Stimulated activated CD8-positive, alpha-beta memory T cell treated with anti-CD3 and anti-CD28 coated beads, Interleukin-7, amount 100 ng/mL, for 1 hour (primary cell): Measurements from ENCODE around the gene LRTM2.
"Not testable (repeated sequence)": the region's sequence is repeated elsewhere in the genome, so short reads cannot be mapped to it uniquely, and the experiment has no call there.

Source experiments
- DNase-seq, 2 donors: peaks; one replicate each; pipeline ENCODE4 v3.0.0-alpha.2; 2020; ENCODE audit warnings: low read depth in 2 of 2

The LRTM2 gene

DNA sequence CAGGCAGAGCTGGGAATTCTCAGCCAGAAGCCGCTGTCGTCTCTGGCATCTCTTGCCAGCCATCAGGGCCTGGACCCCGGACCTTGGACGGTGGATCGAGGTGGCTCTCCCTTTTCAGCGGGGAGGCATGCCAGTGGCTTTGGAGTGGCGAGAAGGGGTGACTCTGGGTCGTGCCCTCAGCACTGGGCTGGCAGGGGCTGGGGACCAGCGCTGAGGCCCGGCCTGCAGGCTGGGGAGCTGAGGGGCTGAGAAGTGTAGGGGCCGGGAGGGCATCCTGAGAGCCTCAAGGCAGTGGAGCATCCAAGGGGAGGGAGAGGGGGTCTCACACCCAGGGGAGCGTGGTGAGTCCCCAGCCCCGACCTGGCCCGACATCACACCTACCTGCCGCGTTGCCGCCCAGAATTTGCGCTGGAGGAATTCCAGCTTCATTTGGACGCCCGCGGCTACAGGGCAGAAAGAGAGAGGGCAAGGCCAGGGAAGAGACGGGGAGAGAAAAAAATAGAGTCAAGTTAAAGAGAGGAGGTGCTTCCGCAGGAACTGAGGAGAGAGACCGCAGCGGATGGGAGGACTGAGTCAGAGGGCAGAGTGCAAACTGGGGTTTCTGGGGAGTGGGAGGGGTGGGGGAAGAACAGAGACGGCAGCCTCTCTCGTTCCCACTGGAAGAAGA lies 9.0 kb upstream of the LRTM2 start:
- peak in 1 of 2 donors; percentile 27 for DNase-seq

GRCh38 chr12:1811948-1812291 lies 8.4 kb upstream of the LRTM2 start:
- no peak for DNase-seq

- no peak for DNase-seq
Observed at GRCh38 chr12:1812650-1813302, 7.6 kb upstream of the LRTM2 start.

DNA sequence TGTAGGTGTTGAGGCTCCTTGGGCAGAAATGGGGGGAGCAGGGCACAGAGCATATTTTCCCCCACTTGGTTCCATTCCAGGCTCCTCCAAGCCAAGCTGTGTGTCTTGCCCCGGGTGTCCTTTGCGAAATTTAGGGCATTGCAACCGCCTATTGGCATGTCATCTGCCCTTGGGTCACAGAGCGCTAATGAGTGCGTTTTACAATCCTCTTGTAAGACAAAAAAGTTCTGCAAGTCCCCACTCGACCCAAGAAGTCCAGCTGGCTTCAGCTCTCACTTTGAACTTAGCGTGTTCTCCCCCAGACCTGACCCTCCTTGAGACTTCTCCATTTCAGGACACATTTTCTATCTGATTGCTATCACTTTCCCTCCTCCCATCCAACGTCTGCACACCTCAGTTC lies 6.1 kb upstream of the LRTM2 start:
- no peak for DNase-seq

DNA sequence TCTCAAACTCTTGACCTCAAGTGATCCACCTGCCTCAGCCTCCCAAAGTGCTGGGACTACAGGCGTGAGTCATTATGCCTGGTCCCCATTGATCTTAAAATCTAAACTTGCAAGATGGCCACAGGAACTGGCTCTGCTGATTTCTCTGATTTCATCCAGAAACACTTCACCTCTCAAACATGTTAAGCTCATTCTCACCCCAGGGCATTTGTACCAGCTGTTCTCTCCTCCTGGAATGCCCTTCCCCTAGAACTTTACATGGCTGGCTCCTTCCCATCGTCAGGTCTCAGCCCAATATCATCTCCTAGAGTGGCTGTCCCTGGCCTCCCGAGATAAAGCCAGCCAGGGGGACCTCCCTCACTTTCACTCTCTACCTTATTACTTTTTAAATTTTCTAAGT lies 5.3 kb upstream of the LRTM2 start:
- no peak for DNase-seq

DNA sequence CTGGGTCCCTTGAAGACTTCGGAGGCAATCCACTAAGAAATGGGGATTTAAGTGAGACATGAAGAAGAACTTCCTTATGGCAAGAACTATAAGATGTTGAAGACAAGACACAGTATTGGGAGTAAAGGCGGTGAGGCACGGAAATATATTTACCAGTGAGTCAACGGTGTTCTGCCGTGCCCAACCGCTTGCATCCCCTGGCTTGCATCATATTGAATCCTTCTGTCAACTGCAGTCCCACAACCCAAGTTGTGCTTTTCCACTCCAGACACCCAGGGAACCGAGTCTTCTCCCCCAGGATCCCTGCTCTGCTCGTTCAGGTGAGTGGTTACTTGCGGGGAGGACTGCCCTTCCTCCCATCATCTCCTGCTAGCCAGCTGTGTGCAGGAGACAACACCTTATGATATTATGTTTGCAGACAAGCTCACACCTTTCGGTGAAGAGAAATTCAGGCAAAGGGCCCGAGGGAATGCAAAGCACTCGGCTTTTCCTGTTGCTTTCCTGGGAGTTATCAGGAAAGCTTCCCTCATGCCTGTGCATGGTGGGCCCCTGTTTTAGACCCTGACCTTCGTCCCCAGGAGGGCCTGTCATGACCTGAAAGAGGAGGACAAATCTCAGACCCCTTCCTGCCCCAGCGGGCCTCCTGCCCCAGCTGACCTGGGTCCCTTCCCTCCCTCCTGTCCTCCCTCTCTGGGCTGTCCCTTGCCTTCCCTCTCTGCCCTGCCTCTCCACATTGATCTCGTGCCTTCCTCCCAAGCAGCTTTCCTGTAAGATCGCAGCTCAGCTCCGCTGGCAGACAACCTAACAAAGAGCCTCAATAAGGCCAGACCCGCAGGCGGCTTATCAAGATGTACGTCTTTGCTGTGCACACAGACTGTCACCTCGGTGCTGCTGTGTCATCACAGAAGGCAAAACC lies 4.3 kb upstream of the LRTM2 start:
- DNase-seq, result no peak

- DNase-seq, result no peak
Observed at GRCh38 chr12:1816730-1817348, 3.5 kb upstream of the LRTM2 start.

DNA sequence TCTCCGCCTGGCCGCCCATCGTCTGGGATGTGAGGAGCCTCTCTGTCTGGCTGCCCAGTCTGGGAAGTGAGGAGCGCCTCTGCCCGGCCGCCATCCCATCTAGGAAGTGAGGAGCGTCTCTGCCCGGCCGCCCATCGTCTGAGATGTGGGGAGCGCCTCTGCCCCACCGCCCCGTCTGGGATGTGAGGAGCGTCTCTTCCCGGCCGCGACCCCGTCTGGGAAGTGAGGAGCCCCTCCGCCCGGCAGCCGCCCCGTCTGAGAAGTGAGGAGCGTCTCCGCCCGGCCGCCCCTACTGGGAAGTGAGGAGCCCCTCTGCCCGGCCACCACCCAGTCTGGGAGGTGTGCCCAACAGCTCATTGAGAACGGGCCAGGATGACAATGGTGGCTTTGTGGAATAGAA lies 2.4 kb upstream of the LRTM2 start:
- DNase-seq, result not testable (repeated sequence)

GRCh38 chr12:1819050-1819449 lies 1.3 kb upstream of the LRTM2 start:
- no peak for DNase-seq

DNA sequence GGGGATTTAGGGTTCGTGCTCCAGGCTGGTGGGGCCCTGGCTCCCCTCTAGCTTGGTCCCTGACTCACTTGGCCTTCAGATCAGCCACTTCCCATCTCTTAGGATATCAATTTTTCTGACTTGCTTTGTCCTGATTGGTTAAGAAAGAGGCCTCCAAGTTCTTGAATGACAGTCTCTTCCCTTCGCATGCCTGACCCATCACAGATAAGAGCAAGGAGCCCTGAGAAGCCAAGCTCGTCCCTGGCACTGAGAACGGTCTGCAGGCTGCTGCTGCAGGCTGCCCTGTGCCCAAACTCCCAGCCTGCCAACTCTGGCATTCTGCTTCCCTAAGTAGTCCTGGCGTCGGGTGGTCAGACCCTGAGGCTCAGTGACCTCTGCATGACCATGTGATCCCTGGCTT lies 794 bp upstream of the LRTM2 start:
- no peak for DNase-seq

DNA sequence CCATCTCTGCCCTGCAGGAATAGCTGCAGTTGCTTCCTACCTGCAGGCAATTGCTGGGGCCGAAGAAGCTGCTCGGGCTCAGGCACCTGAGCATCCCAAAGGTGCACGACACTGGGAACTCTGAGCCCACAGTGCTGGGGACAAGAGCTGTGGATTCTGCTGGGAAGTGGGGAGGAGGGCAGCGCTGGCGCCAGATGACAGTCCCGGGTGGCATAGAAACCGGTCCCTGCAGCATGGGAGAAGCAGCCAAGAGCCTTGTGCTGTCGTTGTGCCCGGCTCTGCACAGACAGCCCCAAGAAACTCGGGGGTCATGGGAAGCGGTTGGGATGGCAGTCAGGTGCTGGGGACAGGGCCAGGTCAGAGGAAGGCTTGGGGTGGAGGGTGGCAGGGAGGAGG lies 529 bp downstream of the LRTM2 start:
- DNase-seq, result no peak

DNA sequence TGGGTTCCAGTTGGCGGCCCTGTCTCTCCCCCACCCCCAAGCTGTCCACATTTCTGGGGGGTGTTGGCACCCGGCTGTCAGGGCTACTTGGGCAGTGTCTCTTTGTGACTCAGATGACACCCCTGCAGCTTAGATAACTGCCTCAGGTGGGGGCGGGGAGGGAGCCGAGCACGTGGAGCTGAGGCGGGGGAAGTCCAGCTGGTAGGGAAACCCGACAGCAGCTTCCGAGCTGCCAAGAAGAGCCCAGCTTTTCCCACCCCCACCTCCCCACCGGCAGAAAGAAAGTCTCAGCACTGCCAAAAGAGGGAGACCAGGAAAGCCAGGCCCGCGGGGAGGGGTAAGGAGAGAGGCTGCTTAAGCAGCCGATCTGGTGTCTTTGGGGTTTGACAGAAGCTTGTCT lies 1.4 kb downstream of the LRTM2 start:
- DNase-seq, result no peak

- no peak for DNase-seq
Observed at GRCh38 chr12:1822699-1823098, 2.3 kb downstream of the LRTM2 start.

- no peak for DNase-seq
Observed at GRCh38 chr12:1823237-1823636, 2.9 kb downstream of the LRTM2 start.

DNA sequence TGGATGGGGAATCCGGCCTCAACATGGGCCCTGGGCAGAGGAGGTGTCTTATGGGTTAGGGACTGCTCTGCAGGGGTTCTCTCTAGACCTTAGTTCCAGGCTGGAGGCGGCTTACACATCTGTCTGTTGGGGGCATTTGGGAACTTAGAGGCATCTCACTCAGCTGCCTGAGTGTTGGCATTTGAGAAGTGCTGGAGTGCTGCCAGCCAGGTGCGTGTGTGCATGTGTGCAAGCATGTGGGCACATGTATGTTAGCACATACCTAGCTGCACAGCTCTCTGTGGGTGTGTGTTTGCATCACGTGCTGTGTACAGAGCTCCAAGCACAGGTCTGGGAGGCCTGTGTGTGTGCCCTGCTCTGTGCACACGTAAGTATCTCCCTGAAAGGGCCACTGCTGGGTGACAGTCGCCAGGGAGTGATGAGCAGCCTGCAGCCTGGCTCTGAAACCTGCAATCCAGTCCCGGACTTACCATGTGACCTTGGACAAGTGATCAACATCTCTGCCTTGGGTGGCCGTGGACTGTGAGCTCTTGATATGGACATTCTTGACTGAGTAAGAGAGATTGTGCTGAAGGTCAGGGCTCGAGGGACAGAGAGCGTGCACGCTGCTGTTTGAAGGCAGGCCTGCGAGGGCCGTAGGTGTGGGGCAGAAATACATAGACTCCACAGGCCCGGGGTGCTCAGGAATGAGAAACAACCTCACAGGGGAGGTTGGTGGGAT lies 5.2 kb downstream of the LRTM2 start:
- no peak for DNase-seq

DNA sequence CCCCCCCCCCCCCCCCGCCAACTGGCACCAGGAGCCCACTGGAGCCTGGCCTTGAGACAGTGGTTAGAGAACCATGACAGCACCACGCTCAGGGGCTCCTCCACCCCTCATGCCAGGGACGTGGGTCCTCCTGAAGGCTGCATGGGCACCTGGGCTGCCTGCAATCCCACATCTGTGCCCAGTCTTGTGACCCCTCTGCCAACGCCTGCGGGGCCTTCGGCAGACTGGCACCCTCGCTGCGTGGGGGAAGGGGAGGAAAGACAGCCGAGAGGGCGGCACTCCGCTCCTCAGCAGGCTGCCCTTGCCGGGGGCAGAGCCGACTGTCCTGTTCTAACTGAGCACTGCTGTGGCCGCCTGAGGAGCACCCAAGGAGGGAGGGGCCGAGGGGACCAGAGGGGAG lies 6.0 kb downstream of the LRTM2 start:
- no peak for DNase-seq

- DNase-seq, result no peak
Observed at GRCh38 chr12:1826867-1827705, 6.7 kb downstream of the LRTM2 start.

- no peak for DNase-seq
Observed at GRCh38 chr12:1827826-1828805, 7.8 kb downstream of the LRTM2 start.

GRCh38 chr12:1828856-1829255 lies 8.5 kb downstream of the LRTM2 start:
- DNase-seq, result no peak
